Measurements from ENCODE around the gene UAP1L1. TPM values are rescaled to one million over a fixed set of nuclear protein-coding genes. Genes with fewer than 3 reads are reported as not detected.

The UAP1L1 gene
- total and polyA plus RNA-seq, 9 of the 15 experiments (the other 6 are each of a cell fraction or from before 2014, with no cell fraction given) = 0.20 to 8.6 (median 3.7) TPM

DNA sequence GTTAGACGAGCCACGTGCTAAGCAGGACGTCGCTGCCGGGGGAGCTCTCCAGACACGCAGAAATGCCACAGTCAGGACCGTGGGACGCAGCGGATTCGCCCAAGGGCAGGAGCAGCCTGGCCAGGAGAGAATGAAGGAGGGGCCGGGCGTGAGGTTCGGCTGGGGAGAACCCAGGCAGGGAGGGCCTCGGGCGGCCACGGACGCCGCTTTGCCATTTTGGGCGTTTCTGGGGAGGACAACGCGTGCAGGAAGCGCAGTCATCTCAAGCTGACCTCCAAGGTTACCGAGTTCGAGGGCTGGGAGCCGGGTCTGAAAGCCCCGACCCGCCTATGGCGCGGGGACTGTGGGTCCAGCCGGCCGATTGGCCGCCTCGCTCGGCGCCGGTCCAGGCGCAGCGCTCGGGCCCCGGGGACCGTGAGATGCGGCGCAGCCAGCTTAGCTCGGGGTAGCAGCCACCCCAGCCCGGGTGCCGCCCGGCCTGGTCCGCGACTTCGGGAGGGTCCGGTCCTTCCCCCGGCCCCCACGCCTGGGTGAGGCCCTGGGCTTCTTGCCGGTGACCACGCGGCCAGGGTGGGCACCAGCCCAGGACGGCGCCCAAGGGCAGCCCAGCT, 8.7 kb downstream of the UAP1L1 start (continued):
- TF ChIP-seq CBX2 (IDR thresholded peaks at IDR 0.05; ENCODE audit: insufficient read depth, low read length, poor library complexity, severe bottlenecking) = no peak
- no peak for TF ChIP-seq PTBP1 (IDR thresholded peaks at IDR 0.05; ENCODE audit: low read depth, low read length)
- TF ChIP-seq CGGBP1 (CRISPR knock-in tag; IDR thresholded peaks at IDR 0.05) = no peak
- TF ChIP-seq PYGO2 (tag; IDR thresholded peaks at IDR 0.05) = no peak
- no peak for TF ChIP-seq MAX (CRISPR knock-in tag; IDR thresholded peaks at IDR 0.05)
- TF ChIP-seq TBP (optimal IDR thresholded peaks at IDR 0.05; ENCODE audit: low read depth, low read length) = no peak
- TF ChIP-seq, protein P1, sequence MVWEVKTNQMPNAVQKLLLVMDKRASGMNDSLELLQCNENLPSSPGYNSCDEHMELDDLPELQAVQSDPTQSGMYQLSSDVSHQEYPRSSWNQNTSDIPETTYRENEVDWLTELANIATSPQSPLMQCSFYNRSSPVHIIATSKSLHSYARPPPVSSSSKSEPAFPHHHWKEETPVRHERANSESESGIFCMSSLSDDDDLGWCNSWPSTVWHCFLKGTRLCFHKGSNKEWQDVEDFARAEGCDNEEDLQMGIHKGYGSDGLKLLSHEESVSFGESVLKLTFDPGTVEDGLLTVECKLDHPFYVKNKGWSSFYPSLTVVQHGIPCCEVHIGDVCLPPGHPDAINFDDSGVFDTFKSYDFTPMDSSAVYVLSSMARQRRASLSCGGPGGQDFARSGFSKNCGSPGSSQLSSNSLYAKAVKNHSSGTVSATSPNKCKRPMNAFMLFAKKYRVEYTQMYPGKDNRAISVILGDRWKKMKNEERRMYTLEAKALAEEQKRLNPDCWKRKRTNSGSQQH (CRISPR knock-in tag; IDR thresholded peaks at IDR 0.05) = no peak
- TF ChIP-seq ZNF124 (CRISPR knock-in tag; IDR thresholded peaks at IDR 0.05) = no peak
- TF ChIP-seq UBTF (IDR thresholded peaks at IDR 0.05; ENCODE audit: borderline replicate concordance in 1 of 2, low read depth in 2 of 2, low read length in 2 of 2) = 0 out of 4 replicates have a peak, but pooled peaks of 1 of the 2 experiments have one; percentile 10
- TF ChIP-seq ZBTB7A (IDR thresholded peaks at IDR 0.05; ENCODE audit: borderline replicate concordance, control insufficient read depth, low read depth, low read length) = peak; percentile 53; the same call in 1 of the 2 replicates
- no peak for TF ChIP-seq TRIM28 (IDR thresholded peaks at IDR 0.05)
- TF ChIP-seq CBX5 (IDR thresholded peaks at IDR 0.05; ENCODE audit: borderline replicate concordance, low read depth) = no peak
- no peak for TF ChIP-seq HES1 (IDR thresholded peaks at IDR 0.05; ENCODE audit: low read depth)
- no peak; the same call in 1 of the 2 replicates for TF ChIP-seq KAT7 (CRISPR knock-in tag; IDR thresholded peaks at IDR 0.05; ENCODE audit: borderline replicate concordance)
- TF ChIP-seq ZNF217 (CRISPR knock-in tag; IDR thresholded peaks at IDR 0.05) = no peak
- TF ChIP-seq IRF9 (tag; IDR thresholded peaks at IDR 0.05) = no peak
- no peak for TF ChIP-seq NR2C2 (CRISPR knock-in tag; IDR thresholded peaks at IDR 0.05)
- TF ChIP-seq NR2C2 (tag; IDR thresholded peaks at IDR 0.05) = 0 out of 2 replicates have a peak, but pooled peaks have one; percentile 49
- TF ChIP-seq MECOM (CRISPR knock-in tag; IDR thresholded peaks at IDR 0.05) = no peak
- no peak for TF ChIP-seq ZNF830 (CRISPR knock-in tag; IDR thresholded peaks at IDR 0.05)
- TF ChIP-seq PURB (CRISPR knock-in tag; IDR thresholded peaks at IDR 0.05; ENCODE audit: low read depth) = no peak
- TF ChIP-seq FOXK2 (conservative IDR thresholded peaks at IDR 0.05 in 1 of 2, IDR thresholded peaks at IDR 0.05 in 1 of 2; ENCODE audit: low read depth in 2 of 2) = no peak
- TF ChIP-seq ZNF263 (CRISPR knock-in tag; IDR thresholded peaks at IDR 0.05; ENCODE audit: borderline replicate concordance) = peak; percentile 39; the same call in 1 of the 2 replicates

Data from K562 (cell line).